Measurements from ENCODE around the gene ADAMTS13.

The ADAMTS13 gene

DNA sequence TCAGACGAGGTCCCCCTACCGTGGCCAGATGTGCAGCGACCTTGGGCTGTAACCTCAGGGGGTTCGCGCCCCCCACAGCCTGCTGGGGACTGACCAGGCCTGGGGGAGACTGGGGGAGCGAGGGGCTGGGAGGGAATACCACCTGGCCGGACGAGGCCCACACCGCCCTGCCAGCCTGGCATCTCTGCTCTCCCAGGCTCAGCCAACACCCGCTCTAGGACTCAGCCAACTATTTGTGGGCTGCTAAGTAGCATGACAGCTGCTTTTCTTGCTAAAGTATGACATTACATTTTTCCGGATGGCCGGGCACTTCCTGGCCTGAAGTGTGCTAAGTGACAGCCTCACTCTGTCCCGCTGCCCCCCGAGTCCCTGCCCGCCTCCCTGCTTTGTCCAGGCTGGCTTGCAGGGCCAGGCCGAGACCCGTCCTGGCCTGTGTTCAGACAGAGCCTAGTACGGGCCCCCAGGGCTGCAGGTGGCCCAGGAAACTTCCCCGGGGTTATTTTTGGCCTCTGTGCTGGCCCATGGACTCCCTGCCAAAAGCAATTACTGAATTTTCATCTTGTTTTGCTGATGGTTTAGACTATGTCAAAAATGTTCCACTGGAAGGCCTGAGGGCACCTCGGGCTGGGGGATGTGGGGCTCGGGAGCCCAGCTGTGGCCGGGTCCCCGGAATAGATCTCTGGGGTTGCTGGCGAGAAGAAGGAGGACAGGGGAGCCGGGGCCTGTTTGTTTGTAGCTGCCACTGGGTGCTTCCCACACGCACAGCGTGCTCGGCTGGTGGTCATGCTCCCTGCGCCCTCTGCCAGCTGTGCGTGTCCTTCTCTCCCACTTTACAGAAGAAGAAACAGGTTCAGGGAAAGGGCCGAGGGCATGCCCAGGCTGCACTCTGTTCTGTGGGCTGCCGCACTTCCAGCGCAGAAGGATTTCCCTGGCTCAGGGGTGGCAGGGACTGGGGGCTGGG lies 70.2 kb downstream of the ADAMTS13 start:
- no peak for DNase-seq

DNA sequence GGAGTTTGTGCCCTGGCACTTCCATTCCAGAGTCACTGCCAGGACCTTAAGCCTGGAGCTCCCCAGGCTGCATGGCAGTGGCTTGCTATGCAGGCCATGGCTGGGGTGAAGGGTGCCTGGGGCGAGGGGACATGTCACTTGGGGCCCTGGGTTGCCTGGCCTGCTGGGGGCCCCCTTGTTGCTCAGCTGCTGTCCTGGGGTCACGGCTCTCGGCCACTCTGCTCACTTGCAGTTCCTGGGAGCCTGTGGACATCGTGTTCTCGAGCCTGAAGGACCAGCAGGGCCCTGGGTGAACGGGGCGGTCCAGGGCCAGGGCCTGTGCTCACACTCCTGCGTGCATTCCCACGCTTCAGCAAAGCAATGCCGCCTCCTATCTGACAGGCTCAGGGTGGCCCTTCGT lies 71.3 kb downstream of the ADAMTS13 start:
- no peak for DNase-seq

DNA sequence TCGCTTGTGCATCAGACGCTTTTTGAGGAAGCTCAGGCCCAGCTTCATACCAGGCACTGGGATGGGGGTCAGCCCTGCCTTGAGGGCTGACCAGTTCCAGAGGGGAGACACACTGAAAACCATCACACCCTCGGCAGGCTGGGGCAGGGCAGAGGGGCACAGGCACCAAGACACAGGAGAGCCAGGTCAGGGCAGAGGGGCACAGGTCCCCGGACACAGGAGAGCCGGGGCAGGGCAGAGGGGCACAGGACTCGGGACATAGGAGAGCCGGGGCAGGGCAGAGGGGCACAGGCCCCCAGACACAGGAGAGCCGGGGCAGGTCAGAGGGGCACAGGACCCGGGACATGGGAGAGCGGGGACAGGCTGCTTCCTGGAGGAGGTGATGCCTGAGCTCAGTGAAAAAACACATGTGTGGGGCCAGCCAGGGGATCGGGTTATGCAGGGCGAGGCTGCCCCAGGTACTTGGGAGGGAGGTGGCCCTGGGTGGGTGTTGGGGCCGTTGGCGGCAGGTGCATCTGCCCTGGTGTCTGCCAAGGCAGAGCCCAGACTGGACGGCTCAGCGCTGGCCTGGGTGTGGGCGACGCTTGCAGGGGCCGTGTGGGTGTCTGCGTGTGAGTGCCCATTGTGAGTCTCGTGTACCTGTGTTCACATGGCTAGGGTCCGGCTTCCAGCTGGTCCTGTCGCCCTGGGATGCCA lies 71.8 kb downstream of the ADAMTS13 start:
- DNase-seq = no peak

DNA sequence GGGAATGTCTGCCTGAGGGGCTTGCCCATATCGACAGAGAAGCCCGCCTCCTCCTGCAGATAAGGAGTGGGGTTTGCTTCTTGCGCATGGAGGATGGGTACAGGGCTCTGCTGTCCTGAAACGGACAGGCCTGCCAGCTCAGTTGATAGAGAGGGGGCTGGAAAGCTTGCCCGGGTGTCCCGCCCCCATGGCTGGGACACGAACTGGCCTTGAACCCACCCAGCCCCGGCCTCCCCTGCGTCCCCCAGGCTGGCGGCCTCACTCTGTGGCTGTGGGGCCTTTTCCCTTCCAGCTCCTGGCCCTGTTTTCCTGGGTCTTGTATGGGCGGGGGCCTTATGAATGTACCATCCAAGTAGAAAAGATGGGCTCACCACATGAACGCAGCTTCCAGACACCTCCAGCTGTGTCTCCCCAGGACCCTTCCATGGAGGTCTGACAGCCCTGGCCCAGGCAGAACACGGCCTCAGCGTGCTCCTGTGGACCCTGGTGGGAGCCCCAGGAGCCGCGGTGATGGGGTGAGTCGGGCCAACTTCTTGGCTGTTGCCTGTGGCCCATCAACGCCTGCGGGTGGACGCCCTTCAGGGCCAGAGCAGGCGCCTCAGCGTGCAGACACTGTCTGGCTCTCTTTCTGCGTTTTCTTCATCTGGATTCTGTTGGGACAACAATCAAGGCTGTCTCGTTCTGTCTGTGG lies 72.6 kb downstream of the ADAMTS13 start:
- no peak for DNase-seq

DNA sequence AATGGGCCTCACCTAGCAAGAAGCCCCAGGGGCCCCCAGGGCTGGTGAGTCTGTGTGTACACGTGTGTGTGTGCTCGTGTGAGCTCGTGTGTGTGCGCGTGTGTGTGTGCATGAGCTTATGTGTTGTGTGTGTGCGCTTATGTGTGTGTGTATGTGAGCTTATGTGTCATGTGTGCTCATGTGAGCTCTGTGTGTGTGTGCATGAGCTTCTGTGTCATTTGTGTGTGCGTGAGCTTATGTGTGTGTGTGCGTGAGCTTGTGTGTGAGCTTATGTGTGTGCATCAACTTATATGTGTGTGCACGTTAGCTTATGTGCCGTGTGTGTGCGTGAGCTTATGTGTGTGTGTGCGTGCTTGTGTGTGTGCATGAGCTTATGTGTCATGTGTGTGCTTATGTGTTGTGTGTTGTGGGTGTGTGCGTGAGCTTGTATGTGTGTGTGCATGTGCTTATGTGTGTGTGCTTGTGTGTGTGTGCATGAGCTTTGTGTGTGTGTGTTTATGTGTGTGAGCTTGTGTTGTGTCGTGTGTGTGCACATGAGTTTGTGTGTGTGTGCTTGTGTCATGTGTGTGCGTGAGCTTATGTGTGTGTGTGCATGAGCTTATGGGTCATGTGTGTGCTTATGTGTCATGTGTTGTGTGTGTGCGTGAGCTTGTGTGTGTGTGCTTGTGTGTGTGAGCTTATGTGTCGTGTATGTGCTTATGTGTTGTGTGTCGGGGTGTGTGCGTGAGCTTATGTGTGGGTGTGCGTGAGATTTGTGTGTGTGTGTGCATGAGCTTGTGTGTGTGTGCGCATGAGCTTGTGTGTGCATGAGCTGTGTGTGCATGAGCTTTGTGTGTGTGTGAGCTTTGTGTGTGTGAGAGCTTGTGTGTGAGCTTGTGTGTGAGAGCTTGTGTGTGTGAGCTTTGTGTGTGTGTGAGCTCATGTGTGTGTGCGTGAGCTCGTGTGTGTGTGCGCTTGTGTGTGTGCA lies 73.4 kb downstream of the ADAMTS13 start:
- no peak for DNase-seq

DNA sequence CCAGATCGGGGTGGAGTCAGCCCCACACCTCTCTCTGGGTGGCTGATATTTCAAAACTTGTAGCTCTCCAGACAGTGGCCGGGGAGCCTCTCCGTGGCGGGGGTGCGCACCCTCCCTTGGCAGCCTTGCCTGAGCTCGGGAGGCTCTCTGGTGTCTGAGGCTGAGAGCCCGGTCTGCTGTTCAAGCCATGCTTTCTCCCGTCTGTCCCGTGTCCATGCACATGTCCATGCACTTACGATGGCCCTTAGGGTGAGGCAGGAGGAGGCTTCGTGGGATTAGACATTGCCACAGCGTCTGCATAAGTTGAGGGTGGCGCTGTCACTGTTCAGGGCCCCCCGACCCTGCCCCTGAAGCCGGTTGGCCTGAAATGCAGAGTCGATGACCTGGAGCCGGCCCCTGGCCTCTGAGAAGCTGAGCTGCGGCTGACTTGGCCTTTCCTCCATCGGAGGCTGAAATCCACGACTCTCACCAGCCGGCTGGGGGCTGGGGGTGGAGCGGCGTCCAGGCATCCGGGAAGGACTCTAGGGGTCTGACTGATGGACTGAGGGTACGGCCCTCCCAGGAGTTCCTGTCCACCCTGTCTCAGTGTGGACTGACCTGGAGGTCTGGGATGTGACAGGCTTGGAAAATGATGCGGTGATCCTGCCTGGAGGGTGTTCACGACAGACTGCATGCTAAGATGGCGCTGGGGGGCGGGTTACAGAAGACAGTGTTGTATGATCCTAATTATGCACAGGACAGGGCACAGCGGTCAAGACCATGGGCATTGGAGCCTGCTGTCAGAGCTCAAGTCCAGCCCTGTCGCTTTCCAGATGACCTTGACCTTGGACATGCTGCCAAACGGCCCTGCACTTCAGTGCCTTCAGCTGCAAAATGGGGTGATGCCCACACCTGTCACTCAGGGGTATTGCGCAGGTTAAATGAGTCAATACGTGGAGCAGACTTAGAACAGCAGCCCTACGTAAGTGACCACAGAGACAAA lies 75.0 kb downstream of the ADAMTS13 start:
- DNase-seq = no peak

DNA sequence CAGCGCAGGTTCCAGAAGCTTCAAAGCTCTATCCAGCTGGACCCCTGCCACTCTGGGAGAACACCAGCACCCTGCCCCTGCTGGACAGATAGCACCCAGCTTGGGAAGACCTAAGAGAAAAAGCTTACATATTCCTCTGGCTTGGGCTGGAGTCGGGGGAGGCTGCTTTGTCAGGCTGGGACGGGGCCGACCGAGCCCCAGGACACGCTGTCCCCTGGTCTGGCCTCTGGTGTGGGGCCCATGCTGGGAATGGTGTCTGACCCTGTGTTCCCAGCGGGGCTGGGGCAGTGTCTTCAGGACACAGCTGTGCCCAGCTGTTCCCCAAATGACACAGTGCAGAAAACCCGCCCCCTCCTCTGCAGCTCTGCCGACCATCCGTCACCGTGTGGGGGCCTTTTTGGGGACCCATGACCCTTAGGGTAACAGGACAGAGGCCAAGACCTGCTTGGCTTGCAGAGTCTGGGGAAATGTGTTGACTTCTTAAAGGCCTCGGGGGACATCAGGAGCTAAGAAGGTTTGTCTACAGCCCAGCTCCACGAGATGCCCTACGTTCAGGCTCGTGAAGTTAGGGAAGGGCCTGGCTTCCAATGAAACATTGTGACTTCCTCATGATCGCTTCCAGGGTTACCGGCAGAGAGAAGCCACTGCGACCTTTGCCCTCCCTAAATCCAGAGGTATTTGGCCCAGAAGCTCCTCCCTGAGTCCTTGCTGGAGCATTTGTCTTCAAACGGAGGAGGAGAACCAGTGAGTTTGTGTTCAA lies 77.1 kb downstream of the ADAMTS13 start:
- DNase-seq = no peak

DNA sequence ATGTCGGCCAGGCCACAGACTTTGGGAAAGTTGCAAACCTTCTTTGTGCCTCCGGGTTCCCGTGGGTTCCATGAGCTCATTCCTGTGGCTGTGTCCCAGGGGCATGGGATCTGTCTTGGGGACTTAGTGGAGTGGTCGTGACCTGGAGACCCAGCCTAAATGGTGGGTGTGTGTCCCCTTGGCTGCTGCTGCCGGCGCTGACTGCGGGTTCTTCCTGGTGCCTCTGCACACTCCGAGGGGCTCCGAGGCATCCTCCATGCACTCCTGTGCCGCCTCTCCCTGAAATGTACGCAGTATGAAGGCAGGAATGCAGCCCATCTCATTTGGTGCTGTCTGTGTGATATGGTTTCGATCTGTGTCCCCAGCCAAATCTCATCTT lies 77.7 kb downstream of the ADAMTS13 start:
- no peak for DNase-seq

DNA sequence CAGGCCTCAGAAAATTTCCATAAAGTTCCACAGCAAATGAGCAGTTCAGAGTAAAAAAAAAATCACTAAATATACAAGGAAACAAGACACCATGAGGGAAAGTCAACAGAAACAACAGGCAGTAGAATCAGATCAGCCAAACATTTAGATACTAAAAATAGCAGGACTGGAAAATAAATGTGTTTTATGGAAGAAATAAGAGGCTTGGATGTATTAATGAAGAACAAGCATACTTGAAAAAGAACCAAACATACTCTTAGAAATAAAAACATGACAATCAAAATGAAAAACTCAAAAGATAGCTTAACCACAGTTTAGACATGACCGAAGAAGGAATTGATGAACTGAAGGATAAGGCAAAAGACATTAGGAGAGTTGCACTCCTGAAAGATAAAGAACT lies 79.9 kb downstream of the ADAMTS13 start:
- no peak for DNase-seq

DNA sequence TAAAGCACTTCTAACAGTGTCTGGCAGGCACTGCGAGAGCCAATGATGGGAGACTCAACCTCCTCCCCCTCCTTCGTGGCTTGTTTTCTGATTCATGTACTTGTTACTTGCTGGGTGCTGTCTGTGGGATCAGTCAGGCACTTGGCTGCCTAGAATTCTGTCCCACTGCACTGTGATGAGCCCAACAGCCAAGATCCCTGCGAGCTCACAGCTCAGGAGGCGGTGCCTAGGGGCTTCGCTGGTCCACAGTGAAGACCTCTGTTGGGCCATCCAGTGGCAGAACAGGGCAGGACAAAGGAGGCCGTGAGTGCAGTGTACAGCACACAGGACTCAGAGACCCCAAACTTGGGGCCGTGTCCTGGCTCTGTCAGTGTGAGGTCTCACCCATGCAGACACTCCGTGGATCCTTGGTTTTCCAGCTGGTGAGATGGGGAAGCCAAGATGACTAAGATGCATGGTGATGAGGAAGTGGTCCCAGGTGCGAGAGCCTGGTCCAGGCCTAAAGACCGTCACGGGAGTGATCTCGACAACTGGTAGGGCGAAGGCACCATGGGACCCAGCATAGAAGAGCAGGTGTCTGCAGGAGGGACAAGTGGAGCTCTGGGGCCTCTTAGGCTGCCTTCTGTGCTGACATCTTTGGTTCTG lies 83.1 kb downstream of the ADAMTS13 start:
- no peak for DNase-seq

DNA sequence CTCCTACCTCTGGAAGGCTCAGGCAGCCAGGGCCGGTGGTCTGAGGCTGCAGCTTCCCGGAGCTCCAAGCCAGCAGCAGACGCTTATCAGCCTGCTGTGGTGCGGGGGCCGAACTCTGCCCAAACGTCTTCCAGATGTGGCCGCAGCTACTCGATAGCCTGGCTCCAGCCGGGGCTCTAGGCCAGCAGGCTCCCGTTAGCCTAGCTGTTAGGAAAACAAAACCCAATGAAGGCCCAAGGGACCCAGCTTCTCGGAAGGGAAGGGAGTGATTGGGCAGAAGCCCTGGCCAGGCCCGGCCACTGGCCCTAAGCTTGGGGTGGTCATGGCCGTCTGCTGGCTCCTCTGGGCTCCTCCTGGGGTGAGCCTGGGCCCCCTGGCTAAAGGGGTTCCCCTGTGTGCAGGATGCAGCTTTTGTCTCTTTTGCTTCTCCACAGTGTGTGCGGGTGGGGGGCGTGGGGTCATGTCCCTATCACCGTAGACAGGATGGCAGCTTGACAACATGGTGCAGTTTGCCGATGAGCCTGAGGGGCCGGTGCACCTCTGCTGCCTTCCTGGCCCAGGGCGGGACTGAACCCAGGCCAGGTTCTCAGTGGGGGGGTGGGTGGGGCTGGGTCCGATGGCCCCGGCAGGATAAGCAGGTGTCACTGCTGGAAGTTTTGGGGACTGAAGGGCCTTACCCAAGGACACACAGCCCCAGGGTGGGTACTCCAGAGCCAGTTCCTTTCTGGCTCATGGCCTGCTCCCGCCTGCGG lies 83.9 kb downstream of the ADAMTS13 start:
- no peak for DNase-seq

DNA sequence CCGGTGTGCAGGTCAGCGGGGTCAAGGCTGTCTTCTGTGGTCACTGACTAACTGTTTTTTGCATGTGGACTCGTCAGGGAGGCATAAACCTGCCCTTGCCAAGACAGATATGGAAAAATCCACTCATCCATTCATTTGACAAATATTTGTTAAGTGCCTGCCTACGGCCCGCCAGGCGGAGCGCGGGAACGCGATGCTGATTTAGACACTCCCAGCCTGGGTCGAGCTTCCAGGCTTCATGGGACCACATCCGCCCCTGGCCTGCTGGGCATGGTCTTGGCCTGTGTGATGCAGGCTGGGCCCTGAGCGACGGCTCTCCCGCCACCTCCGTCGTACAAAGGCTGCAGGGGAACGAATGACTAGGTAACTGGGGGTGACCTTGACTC lies 84.5 kb downstream of the ADAMTS13 start:
- DNase-seq = no peak

DNA sequence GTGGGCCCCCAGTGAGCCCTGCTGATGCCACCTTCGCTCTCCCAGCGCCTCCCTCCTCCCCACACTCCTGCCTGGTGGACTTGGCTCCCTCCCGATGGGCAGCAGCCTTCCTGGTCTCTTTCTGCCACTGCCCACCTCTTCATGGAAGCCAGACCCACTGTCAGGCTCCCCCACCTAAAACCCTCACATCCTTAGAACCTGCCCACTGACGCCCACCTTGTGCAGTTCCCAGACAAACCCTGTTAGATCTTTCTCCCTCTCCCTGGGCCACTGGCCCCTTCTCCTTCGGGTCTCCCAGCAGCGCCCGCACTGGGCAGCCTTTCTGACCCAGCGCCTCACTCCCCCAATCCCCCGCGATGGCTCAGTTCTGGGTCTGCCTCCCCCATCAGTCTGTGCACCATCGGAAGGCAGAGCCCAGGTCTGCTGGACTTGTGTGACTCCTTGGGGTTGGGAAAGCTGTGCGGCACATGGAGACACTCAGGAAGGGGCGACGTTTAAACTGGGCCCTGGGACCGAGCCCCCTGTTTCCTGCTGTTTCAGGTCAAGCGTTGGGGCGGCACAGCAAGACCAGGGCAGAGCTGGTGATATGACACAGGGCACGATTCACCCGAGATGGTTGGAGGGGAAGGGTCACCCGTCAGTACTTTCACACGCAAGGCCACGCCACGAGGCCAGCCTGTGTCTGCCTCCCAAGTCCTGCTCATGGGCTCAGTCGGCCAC lies 85.2 kb downstream of the ADAMTS13 start:
- DNase-seq = no peak

DNA sequence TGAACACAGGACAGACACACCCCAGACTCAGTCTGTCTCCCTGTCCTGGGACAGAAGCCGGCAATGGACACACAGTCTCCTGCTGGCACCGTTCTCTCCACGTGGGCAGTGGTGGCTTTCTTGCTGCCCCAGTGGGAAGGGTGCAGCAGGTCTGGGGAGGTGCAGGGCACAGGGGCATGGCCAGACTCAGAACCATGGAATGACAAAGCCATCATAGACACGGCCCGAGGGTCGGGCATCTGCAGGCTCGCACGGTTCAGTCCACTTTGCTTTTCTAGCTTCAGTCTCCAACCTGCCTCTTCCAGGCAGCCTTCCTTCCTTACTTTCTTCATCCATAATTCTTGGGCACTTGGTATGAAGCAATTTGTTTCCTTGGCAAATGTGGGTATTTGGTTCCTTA lies 85.9 kb downstream of the ADAMTS13 start:
- no peak for DNase-seq
